PC-9 (cell line): Measurements from ENCODE around the gene TTC29.

Experiments used
- CTCF ChIP-seq: fragments of 200-600 bp; sonication (generic); conservative IDR thresholded peaks from 2 replicates; pipeline ENCODE4 v1.6.1; 2017; ENCODE audit warnings: mixed run types, antibody characterized with exemption, mild to moderate bottlenecking, moderate library complexity
- EZH2 ChIP-seq: fragments of 200-600 bp; sonication (generic); IDR thresholded peaks from 2 replicates; pipeline ENCODE4 v1.8.0; 2017; ENCODE audit warnings: antibody characterized with exemption, low read depth

GRCh38 chr4:146739182-146739581 lies 206.5 kb downstream of the TTC29 start:
- TF ChIP-seq CTCF (no peak), EZH2 (no peak)
